Stimulated activated CD8-positive, alpha-beta memory T cell treated with anti-CD3 and anti-CD28 coated beads, Interleukin-15, amount 100 ng/mL, for 48 hours (primary cell): ENCODE measurements around the gene SMARCA4.

ENCODE experiments used
- DNase-seq, 2 donors: peaks; one replicate each; pipeline ENCODE4 v3.0.0-alpha.2; 2020; ENCODE audit warnings: low read depth in 2 of 2

The SMARCA4 gene

GRCh38 chr19:10960314-10961072, at the start of gene SMARCA4:
SMARCA4 (plus strand) TSS chr19:10961030; CDS start chr19:10984152, 23,122 bp downstream.
- peak; percentile 98 for DNase-seq

GRCh38 chr19:10911579-10912363, 49.1 kb upstream of the SMARCA4 start:
- no peak for DNase-seq

- no peak for DNase-seq
Observed at GRCh38 chr19:10912619-10913018, 48.2 kb upstream of the SMARCA4 start.

GRCh38 chr19:10913716-10914340, 47.0 kb upstream of the SMARCA4 start:
- no peak for DNase-seq

GRCh38 chr19:10915130-10916091, 45.4 kb upstream of the SMARCA4 start:
- DNase-seq, result no peak

- DNase-seq, result no peak
Observed at GRCh38 chr19:10916602-10917001, 44.2 kb upstream of the SMARCA4 start.

GRCh38 chr19:10918359-10918758, 42.5 kb upstream of the SMARCA4 start:
- DNase-seq, result no peak

GRCh38 chr19:10919352-10920287, 41.2 kb upstream of the SMARCA4 start:
- DNase-seq, result no peak

- DNase-seq, result no peak
Observed at GRCh38 chr19:10920288-10920655, 40.6 kb upstream of the SMARCA4 start.

GRCh38 chr19:10920781-10921180, 40.0 kb upstream of the SMARCA4 start:
- DNase-seq, result no peak

GRCh38 chr19:10921199-10921909, 39.5 kb upstream of the SMARCA4 start:
- DNase-seq, result no peak

GRCh38 chr19:10921910-10922637, 38.8 kb upstream of the SMARCA4 start:
- no peak for DNase-seq

GRCh38 chr19:10922638-10923014, 38.2 kb upstream of the SMARCA4 start:
- no peak for DNase-seq

GRCh38 chr19:10923260-10924112, 37.3 kb upstream of the SMARCA4 start:
- DNase-seq, result no peak

GRCh38 chr19:10924597-10924996, 36.2 kb upstream of the SMARCA4 start:
- no peak for DNase-seq

- DNase-seq, result no peak
Observed at GRCh38 chr19:10927730-10928562, 32.9 kb upstream of the SMARCA4 start.
